ENCODE results near the gene SLC18B1.

Gene SLC18B1

DNA sequence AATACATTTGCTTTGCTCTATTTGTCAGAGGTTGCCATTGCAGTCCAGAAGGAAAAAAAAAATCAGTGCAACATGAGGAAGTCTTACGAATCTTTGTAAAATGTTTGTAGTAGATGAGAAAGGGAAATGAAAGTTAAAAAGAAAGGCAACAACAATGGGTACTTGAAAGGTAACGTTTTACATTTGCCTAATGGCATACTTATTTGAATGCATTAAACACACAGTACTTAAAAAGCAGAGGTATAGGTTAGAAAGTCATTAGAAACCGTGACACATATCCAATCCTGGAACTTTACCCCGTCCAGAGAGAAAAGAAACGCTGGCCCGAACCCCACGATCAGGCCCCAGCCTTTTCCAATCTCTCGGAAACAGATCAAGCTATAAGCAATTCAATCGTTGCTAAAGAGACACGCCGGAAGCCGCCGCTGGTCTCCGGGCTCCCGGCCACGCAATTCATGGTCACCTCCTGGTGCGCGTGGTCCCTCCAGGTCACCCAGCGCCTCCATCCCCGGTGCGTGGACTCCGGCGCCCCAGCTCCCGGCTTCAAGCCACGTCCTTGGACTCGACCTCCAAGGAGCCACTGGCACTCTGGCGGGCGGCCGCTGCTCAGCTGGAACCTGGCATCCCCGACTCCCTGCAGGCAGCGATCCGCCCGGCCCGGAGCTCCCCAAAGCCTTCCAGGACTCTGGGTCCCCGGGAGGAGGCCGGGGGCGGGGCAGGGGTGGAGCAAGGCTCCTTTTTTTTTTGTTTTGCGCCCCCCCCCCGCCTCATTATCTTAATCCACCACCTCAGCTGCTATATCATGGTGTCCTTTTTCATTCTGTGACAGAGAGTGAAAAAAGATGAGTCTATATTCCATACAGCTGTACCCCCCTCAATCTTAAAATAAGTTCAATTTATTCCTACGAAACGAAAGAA is at the start of gene SLC18B1:
TSS of gene SLC18B1 (minus strand) at position 687 of the 918 bp plus-strand sequence. CDS start at position 506, 181 bp downstream.
- peak; percentile 23 for DNase-seq (ENCODE audit: low read depth)

DNA sequence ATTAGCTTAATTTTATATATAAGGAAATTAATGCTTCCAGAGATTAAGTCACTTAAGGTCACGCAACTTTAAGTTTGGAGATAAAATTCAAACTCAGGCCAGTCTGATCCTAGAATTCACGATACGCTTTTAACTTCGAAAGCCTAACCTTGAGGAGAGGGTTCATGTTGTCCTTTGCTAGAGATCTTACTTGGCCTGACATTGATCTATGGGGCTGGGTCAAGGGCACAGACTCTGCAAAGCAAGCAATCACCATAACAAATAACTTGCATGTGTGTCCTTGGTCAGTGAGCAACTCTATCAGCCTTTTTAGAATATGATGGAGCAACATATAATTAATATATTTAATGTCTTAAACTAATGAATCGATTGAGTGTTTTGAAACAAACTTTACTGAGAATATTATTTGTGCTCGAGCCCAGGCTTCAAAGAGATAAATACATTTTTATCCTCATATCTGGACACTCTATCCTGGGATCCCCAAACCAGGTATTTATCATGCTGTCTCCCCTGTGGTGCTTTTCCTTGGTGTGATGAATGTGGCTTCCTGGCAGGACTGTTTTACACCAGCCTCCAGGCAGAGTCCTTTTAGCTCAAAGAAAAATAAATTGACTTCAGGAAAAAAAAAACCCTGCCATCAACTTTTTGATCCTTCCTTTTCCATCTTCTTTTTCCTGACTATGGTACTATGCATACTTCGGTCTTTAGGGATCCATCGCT is 45.0 kb upstream of the SLC18B1 start:
- no peak for DNase-seq (ENCODE audit: low read depth)

DNA sequence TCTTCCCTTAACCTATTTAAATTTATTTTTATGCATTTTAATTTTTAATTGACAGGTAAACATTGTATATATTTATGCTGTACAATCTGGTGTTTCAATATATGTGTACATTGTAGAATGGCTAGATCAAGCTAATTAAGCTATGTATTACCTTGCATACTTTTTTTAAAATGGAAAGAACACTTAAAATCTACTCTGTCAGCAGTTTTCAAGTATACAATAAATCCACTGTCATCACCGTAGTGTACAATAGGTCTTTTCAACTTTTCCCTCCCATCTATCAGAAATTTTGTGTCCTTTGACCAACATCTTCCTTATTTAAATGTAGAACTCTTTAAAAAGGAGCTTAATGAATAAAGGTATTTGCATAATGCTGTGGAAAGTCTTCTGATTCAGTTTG is 43.5 kb upstream of the SLC18B1 start:
- DNase-seq (ENCODE audit: low read depth): no peak

DNA sequence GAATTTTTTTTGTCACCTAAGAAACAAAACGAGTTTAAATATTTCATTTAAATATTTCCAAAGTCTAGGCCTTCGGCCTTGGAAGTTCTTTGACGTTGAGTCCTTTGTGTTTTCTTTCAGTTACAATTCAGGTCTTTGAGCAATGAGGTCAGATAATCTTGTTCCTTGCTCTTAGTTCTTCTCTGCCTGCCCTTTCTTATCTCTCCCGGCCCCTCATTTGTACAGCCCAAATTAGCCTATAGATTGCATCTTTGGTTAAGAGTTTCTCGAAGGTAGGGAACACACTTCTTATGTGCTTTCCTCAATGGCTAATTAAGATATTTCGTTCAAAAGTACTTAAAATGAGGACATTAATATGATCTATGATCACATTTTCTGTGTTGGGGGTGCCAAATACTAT is 34.5 kb upstream of the SLC18B1 start:
- no peak for DNase-seq (ENCODE audit: low read depth)

DNA sequence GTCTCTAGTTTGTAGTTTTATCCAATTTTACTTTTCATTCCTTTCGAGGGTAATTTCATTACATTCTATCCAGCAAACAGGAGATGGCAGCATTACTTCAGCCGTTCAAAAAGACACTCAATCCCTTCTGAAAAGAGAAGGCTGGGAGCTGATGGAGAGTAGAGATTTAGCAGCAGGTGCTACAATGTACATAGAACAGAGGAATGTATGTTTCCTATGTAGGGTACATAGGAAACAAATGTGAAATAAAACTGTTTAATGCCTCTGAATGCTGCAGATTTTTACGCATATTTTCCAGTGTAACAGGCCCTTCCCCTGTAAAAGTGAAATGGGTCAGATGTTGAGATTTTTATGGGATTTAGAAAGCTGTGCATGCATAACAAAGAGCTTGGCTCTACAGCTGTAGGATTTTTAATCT is 31.9 kb upstream of the SLC18B1 start:
- DNase-seq (ENCODE audit: low read depth): peak; percentile 41

DNA sequence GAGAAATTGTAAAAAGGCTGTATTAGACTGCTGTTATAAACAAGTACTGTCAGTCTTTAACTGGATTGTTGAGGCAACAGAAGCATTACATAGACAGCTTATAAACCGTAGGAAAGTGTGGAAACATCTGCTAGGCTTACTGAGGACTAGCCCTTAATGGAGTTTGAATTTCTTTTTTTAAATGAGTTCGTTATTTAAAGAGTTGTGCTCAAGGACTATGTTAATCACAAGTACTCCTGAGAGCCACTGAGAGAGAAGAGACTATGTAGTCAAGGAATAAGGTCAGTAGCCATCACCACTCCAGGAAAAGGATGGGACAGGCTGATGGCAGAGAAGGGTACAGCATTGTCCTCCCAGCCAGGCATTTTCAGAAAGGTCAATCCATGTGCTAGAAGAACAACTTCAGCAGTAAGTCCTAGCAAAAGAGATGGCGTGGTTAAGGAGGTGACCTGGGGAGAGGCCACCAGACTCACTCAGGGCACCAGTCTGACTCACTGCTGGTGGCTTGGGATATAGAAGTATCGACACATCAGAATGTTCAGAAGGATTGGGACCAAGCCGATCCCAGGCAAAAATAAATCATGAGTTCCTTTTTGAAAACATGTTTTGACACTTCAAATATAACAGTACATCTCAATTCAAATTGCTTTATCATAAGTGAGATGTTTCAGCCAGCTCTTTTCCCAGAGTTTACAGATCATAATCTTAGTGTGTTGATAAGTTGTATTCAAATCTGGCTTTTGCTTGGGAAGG is 22.4 kb upstream of the SLC18B1 start:
- DNase-seq (ENCODE audit: low read depth): peak; percentile 28

DNA sequence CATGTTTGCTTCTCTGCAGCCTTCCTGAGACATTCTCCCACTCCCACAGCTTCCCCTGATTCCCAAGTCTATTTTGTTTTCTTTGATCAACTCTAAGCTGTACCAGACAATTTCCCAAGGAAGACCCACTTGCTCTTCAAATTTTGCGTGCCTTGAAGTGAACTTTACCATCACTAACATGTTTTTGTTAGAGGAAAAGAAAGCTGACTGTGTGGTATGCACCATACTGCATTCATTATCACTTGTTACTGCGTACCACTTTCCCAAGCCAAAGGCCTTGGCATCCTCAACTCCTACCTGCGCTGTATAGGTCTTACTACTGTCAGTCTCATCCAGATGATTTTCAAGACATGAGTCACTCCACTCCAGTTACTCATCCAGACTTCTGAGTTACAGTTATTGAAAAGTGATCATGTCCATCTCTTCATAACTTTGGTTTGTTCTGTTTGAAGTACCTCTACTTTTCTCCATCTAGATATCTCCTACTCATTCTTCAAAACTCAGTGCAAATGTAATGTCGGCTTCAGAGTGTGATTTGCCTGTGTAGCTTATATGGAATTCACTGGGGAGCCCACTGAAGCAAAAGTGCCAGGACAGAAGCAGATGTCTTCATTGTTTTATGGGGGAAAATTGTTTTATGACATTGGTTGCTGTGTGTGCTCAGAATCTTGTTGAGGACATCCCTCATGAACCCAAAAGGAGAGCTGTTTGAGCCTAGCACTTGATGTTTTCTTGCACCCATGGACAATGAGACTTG is 21.1 kb upstream of the SLC18B1 start:
- DNase-seq (ENCODE audit: low read depth): peak; percentile 31

DNA sequence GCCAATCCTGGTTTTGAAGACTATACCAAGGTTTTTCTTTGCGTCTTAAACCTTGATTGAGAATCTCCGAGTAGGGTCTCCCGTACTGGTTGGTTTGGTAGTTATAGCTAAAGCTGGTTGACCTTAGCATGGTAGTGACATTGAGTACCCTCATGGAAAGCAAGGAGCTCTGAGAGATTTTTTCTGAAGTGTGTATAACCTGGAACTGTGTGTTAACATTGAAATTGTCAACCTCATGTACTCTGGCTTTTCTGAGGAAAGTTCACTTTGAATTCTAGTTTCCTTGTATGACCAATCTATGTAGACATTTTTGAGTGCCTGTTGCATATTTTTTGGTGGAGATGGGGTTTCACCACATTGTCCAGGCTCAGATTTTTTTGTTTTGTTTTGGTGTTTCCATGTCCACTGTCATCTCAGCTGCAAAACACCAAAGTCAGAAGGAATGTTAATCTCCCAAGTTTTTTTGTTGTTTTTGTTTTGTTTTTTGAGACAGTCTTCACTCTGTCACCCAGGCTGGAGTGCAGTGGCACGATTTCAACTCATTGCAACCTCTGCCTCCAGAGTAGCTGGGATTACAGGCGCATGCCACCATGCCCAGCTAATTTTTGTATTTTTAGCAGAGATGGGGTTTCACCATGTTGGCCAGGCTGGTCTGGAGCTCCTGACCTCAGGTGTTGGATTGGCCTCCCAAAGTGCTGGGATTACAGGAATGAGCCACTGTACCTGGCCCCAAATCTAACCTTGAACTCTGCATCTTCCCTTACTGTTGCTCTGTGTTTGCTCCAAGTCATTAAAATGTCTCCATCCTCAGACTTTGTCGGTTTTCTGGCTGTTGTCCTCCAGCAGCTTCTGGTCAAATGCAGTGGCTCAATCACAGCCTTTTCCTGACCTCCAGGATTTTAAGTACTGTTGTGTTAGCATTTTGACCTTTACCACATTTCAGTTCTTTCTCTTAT is 20.2 kb upstream of the SLC18B1 start:
- peak; percentile 15 for DNase-seq (ENCODE audit: low read depth)

DNA sequence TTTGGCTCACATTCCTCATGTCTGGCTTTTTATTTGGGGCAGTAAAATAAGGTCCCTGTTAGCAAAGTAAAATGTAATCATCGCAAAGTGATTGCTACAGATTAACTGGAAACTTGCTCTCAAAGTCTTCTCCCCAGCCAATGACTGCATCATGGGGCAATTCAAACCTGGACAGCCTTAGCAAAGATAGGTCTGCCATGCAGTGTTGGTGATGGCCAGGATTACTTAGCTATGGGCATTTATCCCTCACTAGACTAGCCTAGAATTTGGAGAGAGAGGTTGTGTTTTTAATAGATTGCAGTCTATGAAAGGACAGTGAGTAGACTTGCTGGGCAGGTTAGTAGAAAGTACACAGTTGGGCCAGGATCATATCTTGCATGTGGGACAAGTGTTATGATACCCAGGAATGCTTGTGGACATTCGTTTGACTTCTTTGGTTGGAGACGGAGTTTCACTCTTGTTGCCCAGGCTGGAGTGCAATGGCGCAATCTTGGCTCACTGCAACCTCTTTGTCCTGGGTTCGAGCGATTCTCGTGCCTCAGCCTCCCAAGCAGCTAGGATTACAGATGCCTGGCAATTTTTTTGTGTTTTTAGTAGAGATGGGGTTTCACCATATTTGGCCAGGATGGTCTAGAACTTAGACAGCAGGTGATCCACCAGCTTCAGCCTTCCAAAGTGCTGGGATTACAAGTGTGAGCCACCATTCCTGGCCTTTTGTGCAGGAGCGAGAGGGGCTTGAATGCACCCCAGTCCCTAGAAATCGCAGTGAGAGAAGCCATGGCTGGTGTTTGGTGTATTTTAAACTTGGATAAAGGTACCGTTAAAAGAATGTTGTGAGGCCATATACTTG is 19.3 kb upstream of the SLC18B1 start:
- no peak for DNase-seq (ENCODE audit: low read depth)

DNA sequence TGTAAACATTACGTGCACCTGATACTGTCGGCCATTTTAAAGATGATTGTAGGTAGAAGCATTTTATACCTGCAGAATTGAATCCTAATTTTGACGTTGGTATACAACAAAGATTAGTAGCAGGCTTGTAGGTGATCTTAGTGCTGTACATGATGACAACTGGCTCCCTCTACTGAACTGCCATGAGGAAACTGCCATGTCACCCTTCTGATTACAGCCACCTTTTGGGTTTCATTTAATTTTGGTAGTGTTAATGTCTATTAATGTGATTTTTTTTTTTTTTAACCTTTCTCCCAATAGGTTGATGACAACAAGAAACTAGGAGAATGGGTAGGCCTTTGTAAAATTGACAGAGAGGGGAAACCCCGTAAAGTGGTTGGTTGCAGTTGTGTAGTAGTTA is 18.2 kb upstream of the SLC18B1 start:
- no peak for DNase-seq (ENCODE audit: low read depth)

DNA sequence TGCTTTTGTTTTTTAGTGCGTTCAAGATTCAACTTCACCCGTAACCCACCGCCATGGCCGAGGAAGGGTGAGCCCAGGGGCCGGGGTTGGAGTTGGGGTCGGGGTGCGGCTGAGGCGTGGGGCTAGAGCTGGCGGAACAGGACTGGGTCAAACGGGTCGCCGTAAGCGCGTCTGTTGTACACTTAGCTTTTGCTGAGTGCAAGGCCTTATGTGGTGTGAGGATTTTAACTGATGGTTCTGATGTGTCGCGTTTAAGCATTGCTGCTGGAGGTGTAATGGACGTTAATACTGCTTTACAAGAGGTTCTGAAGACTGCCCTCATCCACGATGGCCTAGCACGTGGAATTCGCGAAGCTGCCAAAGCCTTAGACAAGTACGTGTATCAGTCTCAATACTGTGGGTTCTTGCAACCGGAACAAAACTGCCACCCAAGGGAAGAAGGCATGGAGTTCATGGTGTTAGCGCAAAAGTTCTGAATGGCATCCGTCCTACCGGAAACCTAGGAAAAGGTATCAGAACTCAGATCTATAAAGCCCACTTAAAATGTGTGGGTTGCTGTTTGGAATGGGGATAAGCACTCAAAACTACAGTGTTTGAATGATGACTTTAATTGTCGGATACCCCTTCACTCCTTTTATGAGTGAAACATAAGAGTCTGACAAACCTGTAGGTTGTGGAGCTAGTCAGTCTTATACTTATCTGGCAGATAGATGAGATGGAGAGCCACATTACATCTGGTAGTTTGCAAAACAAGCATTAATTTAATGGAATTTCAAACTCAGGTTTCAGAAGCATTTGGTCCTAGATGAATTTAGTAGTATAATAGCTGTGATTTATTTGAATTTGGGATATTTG is 16.5 kb upstream of the SLC18B1 start:
- DNase-seq (ENCODE audit: low read depth): no peak

DNA sequence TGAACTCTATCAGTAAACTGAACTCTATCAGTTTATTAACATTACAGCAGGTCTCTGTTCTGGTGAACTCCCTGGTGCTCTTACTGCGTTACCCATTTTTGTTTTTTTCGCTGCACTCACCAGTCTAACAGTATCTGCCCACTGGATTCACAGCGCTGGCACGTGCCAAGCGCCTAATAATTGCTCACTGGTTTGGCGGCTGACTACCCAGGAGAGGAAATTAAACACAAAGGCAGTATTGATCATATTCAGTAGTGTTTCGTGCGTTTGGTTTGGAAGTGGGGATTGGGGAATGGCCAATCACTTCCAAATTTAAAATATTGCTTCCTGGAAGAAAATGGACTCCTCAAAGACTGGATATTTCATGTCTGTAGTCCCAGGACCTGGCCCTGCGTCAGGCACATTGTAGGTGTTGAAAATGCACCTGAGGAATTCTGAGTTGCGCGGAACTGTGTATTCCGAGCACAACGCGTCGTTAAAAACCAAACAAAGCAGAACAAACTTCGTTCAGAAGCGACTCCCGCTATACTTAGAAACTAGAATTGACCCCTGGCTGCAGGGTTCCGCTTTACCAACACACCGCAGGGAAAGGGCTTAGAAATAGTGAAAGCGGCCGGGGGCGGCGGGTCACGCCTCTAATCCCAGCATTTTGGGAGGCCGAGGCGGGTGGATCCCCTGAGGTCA is 14.9 kb upstream of the SLC18B1 start:
- DNase-seq (ENCODE audit: low read depth): peak; percentile 16

DNA sequence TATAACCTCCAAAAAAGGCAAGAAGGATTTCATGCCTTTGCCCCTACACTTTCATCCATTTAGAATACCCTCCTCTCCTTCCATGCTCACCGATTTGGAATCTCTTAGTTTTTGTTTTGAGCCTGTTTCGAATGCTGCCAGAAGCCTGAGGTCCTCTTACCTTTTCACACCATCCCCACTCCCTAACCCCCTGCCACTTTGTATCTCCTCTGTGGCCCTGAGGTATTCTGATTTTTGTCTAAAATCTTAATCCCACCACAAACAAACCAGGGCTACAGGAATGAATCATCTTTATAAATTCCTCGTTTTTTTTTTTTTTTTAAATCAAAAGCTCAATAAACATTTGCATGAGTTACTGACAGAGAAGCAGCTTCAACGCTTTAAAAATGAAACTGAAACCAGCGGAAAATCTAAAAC is 14.3 kb upstream of the SLC18B1 start:
- peak; percentile 70 for DNase-seq (ENCODE audit: low read depth)

DNA sequence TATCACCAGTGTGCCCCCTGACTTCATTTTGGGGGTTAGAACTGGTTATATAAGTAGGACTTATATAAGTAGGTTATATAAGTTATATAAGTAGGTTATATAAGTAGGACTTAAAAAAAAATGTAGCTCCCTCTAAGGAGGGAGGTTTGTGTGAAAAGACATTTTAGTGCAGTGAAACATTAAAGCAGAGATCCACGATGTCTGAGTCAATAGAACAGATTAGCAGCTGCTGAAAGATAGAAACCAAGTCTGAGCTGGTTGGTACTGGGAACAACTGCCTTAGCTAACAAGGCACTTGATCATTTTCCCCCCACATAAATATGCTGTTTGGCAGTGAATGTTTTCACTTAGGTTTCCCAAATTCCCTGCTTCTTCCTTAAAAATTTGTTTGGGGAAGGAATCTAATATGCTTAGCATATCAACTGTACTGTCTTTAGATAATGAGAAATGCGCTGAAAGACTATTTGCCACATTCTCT is 13.9 kb upstream of the SLC18B1 start:
- peak; percentile 75 for DNase-seq (ENCODE audit: low read depth)

DNA sequence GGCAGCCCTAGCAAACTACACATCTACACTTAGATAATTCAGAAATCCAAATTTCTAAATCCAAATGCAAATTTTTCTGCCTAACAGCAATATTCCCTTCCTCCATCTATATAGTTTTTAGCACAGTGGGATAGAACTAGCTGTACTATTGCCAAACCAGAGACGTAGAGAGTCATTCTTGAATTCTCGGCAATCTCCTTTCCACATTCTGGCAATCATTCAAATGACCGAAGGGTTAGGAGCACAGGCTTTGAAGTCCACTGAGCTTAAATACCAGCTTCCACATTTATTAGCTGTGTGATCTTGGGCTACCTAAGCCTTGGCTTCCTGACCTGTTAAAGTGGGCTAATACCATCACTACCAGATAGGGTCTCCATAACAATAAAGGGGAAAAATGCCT is 12.8 kb upstream of the SLC18B1 start:
- peak; percentile 93 for DNase-seq (ENCODE audit: low read depth)

DNA sequence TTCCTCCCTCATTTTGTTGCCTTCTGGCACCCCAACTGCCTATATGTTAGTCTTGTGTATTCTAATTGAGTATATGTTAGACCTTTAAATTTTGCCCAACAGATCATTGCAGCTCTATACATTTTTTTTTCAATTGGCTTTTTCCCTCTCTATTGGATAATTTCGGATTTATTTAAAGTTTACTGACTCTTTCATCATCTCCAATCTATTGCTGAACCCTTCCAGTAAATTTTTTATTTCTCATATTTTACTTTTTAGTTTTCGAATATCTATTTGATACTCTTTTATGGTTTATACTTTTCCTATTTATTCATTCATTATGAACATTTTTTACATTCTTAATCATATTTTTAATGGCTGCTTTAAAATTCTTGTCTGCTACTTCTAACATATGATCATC is 7.1 kb upstream of the SLC18B1 start:
- DNase-seq (ENCODE audit: low read depth): no peak

DNA sequence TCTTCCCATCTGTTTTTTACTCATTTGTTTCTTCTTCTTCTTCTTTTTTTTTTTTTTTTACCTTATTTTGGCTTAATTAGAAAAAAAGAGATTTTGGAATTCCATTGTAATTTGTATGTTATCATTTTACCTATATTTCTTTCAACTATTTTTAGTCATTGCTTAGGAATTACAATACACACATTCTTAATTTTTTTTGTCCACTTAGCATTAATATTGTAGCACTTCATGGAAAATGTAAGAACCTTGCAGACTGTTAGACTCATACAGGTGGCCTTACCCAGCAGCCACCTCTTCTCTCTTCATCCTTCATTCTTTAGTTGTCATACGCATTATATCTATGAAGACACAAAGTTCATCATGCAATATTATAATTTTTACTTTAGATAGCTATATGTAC is 5.8 kb upstream of the SLC18B1 start:
- DNase-seq (ENCODE audit: low read depth): no peak

DNA sequence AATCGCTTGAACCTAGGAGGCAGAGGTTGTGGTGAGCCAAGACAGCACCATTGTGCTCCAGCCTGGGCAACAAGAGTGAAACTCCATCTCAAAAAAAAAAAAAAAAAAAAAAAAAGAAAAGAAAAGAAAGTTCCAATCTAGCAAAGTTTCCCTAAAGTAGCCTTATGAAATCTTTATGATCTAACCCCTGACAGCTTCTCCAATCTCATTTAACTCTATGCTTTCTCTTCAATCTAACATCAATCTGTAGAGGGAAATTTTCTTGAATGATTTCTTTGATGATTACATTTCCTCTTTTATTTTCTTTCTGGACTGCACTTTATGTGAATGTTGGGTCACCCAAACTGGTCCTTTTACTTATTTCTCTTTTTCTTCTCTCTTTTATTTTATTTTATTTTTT is 2.2 kb upstream of the SLC18B1 start:
- no peak for DNase-seq (ENCODE audit: low read depth)
